Lower leg skin (tissue), 4 donors: ENCODE measurements around the gene SPATA7. TPM values are rescaled to one million over a fixed set of nuclear protein-coding genes. Genes with fewer than 3 reads are reported as not detected.

Experiments
- DNase-seq, 2 donors: peaks; one replicate each; pipeline ENCODE4 v3.0.0-alpha.2; 2019; ENCODE audit warnings: low spot score in 2 of 2
- H3K4me3 ChIP-seq: fragments of 200-600 bp; sonication (generic); 2 replicates; pipeline ENCODE4 v1.5.1; 2017; ENCODE audit warnings: mild to moderate bottlenecking, low read depth; ENCODE audit not compliant: poor library complexity, severe bottlenecking
- POLR2A ChIP-seq, 2 donors: fragments of 450-650 bp; IDR thresholded peaks; one replicate each; pipeline ENCODE4 v1.6.1; 2016 to 2017; ENCODE audit warnings: antibody characterized with exemption in 2 of 2, mild to moderate bottlenecking in 1 of 2, moderate library complexity in 1 of 2
- WGBS, 2 donors: methylation state at CpG; one replicate each; pipeline ENCODE4 v1.1.5; 2018; 5-methylcytosine and 5-hydroxymethylcytosine counted together
- intact Hi-C: fragments of 100-400 bp; cut with DNase I; formaldehyde crosslinking; loops from one replicate; pipeline ENCODE4 v1.15.0; 2023; ENCODE audit warnings: low total_unique reads
- total RNA-seq, 4 donors: library from RNA; depleted of rRNA; stranded (reverse); fragments of >200 nt; gene quantifications; one replicate each; pipeline ENCODE4 v1.1.0, GENCODE V29; 2016
- TF ChIP-seq, protein P1 (sequence below), 3 donors: fragments of 450-650 bp; IDR thresholded peaks; one replicate each; pipeline ENCODE4 v1.5.1; 2016; ENCODE audit warnings: antibody characterized with exemption in 3 of 3, mild to moderate bottlenecking in 3 of 3, moderate library complexity in 2 of 3

SPATA7 gene
- 10 to 100 TPM in 2 of 4 donors, 1 to 10 TPM in 2; 5.2 to 17.0 (median 11.7) TPM for total RNA-seq

- peak within 1 kb of the TSS; percentile 71 for H3K4me3 ChIP-seq
- WGBS, 2 donors = 0 to 1% methylated on average over 38 to 40 of the region's 50 CpGs
- TF ChIP-seq, protein P1, sequence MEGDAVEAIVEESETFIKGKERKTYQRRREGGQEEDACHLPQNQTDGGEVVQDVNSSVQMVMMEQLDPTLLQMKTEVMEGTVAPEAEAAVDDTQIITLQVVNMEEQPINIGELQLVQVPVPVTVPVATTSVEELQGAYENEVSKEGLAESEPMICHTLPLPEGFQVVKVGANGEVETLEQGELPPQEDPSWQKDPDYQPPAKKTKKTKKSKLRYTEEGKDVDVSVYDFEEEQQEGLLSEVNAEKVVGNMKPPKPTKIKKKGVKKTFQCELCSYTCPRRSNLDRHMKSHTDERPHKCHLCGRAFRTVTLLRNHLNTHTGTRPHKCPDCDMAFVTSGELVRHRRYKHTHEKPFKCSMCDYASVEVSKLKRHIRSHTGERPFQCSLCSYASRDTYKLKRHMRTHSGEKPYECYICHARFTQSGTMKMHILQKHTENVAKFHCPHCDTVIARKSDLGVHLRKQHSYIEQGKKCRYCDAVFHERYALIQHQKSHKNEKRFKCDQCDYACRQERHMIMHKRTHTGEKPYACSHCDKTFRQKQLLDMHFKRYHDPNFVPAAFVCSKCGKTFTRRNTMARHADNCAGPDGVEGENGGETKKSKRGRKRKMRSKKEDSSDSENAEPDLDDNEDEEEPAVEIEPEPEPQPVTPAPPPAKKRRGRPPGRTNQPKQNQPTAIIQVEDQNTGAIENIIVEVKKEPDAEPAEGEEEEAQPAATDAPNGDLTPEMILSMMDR (IDR thresholded peaks at IDR 0.05) = no peak
- peak in 1 of 2 donors; percentile 22 for TF ChIP-seq POLR2A (IDR thresholded peaks at IDR 0.05)
- peak; percentile 90 to 98 for DNase-seq
- intact Hi-C loops = no loop called here
Measured at GRCh38 chr14:88385212-88386101, at the start of gene SPATA7. Gene SPATA7, plus strand, starts transcription at chr14:88385657. Its CDS starts 162 bp downstream, at chr14:88385819.

DNA sequence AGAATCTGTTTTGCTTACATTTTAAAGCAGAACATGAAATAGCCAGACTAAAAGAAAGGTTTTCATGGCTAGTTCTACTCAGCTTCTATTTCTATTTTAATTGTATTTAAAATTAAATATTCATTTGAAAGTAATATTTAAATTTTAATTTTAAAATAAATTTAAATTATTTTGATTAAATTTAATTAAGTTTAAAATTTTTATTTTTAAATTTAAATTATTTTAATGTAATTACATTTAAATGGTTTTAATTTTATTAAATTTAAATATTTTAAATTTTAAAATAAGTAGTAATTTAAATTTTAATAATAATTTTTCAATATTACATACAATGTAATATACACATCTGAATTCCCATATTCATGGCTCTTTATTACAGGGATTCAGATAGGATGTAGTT lies 45.1 kb upstream of the SPATA7 start:
- DNase-seq = no peak
- intact Hi-C loops = no loop called here
- TF ChIP-seq POLR2A (IDR thresholded peaks at IDR 0.05) = no peak
- TF ChIP-seq, protein P1 (IDR thresholded peaks at IDR 0.05) = no peak
- no peak overlapping the region for H3K4me3 ChIP-seq

- TF ChIP-seq, protein P1 (IDR thresholded peaks at IDR 0.05) = no peak
- 93 to 97% methylated on average over 2 of the region's 2 CpGs for WGBS, 2 donors
- intact Hi-C loops = no loop called here
- no peak overlapping the region for H3K4me3 ChIP-seq
- no peak for DNase-seq
Measured at GRCh38 chr14:88342980-88343379, 42.5 kb upstream of the SPATA7 start.

- no peak overlapping the region for H3K4me3 ChIP-seq
- intact Hi-C loops = no loop called here
- TF ChIP-seq, protein P1 (IDR thresholded peaks at IDR 0.05) = no peak
- no peak for TF ChIP-seq POLR2A (IDR thresholded peaks at IDR 0.05)
- no peak for DNase-seq
- 58 to 60% methylated on average over 5 of the region's 5 CpGs for WGBS, 2 donors
Measured at GRCh38 chr14:88346048-88346639, 39.3 kb upstream of the SPATA7 start.

DNA sequence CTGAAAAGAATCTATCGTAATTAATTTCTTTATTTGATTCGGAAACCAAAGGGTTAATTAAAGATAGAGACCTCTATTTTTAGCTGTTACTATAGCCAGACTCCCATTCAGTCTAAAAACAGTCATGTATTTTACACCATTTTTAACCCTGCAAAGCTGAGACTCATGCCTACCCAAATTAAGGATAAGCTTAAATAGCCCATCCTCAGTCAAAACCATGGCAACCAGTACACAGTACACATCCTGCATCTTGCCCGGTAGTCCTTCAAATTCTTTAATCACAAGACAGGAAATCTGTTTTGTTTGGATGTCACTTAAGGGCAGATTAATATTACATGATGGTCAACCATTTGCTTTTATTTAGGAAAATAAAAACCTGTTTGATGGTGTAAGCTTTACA lies 36.9 kb upstream of the SPATA7 start:
- DNase-seq = no peak
- WGBS, 2 donors = 52 to 55% methylated on average over 3 of the region's 3 CpGs
- H3K4me3 ChIP-seq = no peak overlapping the region
- intact Hi-C loops = no loop called here
- no peak for TF ChIP-seq POLR2A (IDR thresholded peaks at IDR 0.05)
- TF ChIP-seq, protein P1 (IDR thresholded peaks at IDR 0.05) = no peak
